Stimulated activated CD4-positive, alpha-beta T cell treated with anti-CD3 and anti-CD28 coated beads, Interleukin-4, amount 100 ng/mL, for 48 hours (primary cell): ENCODE measurements around the gene NOL4L.

Source experiments
- DNase-seq, 2 donors: peaks; one replicate each; pipeline ENCODE4 v3.0.0-alpha.2; 2020; ENCODE audit warnings: low read depth in 2 of 2

Gene NOL4L

GRCh38 chr20:32526125-32526524 is 59.0 kb downstream of the NOL4L start:
- no peak for DNase-seq

- DNase-seq: no peak
Measured at GRCh38 chr20:32524829-32525501, 60.2 kb downstream of the NOL4L start.

GRCh38 chr20:32523613-32524213 is 61.4 kb downstream of the NOL4L start:
- DNase-seq: no peak

- DNase-seq: no peak
Measured at GRCh38 chr20:32522776-32523612, 62.1 kb downstream of the NOL4L start.

- no peak for DNase-seq
Measured at GRCh38 chr20:32522526-32522775, 62.7 kb downstream of the NOL4L start.

- peak in 1 of 2 donors; percentile 65 for DNase-seq
Measured at GRCh38 chr20:32521780-32522525, 63.2 kb downstream of the NOL4L start.

GRCh38 chr20:32520927-32521203 is 64.3 kb downstream of the NOL4L start:
- no peak for DNase-seq

- DNase-seq: no peak
Measured at GRCh38 chr20:32519381-32519730, 65.8 kb downstream of the NOL4L start.

GRCh38 chr20:32518593-32519380 is 66.3 kb downstream of the NOL4L start:
- no peak for DNase-seq

GRCh38 chr20:32517914-32518592 is 67.1 kb downstream of the NOL4L start:
- DNase-seq: no peak

- no peak for DNase-seq
Measured at GRCh38 chr20:32517518-32517873, 67.6 kb downstream of the NOL4L start.

GRCh38 chr20:32516583-32517517 is 68.3 kb downstream of the NOL4L start:
- no peak for DNase-seq

GRCh38 chr20:32515631-32516101 is 69.5 kb downstream of the NOL4L start:
- no peak for DNase-seq

- DNase-seq: no peak
Measured at GRCh38 chr20:32514760-32515159, 70.4 kb downstream of the NOL4L start.

- no peak for DNase-seq
Measured at GRCh38 chr20:32513031-32513866, 71.9 kb downstream of the NOL4L start.

GRCh38 chr20:32512047-32512385 is 73.1 kb downstream of the NOL4L start:
- no peak for DNase-seq

- DNase-seq: no peak
Measured at GRCh38 chr20:32511358-32512046, 73.6 kb downstream of the NOL4L start.

GRCh38 chr20:32510601-32511357 is 74.4 kb downstream of the NOL4L start:
- DNase-seq: no peak
